ENCODE measurements around the gene TNFRSF11A.

TNFRSF11A gene

DNA sequence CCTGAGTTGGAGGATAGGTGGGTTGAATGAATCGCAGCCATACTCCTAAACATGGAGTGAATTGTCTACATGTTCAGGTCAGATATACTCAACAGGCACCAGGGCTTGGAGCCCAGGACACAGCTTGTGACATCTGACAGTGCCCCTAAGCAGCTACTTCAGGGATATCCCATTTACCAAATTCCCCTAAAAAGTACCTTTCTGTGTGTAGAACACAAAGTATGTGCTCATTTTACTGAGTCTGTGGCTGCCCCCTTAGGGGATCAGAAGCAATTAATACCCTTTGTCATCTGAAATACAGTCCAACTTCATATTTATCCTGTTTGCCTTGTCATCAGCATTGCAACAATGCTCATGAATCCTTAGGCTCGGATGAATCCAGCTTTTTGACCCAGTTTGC is 20.8 kb downstream of the TNFRSF11A start:
- no peak for DNase-seq (ENCODE audit: low read depth)

DNA sequence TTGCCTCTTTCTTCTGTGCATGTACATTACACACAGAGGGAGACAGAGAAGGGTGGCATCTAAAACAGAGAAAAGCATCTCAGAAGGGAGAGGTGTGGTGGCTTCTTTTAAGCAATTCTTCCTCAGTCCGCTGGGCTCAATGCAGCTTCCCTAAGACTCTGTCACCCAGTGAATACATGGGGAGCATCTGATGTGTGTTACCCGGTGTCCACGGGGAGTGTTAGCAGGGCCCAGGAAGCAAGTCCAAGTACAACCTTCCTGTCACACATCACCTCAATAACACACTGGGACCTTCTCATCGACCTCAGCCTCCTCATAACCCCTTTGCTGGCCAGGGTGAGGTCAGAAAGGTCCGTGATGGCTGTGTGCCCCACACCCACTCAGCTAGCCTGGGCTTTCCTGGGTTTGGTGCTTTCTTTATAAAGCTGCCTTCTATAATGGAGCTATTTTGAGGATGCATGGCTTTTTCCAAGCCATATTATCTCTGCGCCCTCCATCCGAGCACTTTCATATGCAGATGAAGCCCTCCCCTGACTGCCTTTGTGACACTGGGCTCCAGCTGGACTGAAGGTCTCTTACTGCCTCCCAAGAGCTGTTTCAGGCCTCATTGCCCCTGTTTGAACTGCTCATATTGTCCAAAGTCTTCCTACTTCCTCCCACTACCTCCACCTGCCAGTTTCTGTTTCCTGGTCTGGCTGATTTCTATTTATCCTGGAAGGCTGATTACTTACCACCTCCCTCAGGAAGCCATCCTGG is 21.4 kb downstream of the TNFRSF11A start:
- no peak for DNase-seq (ENCODE audit: low read depth)

DNA sequence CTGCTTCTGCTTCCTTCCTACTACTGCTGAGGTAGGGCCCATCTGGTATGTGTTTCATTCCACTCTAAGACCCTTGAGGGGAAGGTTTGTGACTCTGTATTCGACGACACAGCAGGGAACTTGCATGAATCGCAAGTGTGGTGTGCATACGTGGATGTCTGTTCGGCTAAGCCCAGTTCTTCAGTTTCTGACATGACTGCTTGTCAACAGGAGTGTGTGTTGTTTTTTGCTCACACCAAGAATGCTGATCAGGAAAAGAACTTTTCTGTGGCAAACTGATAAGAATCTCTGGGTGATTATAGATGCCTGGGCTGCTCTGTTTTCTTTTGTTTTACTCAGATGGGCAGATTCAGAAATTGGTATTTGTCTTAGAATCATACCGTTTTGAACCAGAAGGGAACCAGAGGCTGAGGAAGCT is 22.0 kb downstream of the TNFRSF11A start:
- DNase-seq (ENCODE audit: low read depth) = no peak

DNA sequence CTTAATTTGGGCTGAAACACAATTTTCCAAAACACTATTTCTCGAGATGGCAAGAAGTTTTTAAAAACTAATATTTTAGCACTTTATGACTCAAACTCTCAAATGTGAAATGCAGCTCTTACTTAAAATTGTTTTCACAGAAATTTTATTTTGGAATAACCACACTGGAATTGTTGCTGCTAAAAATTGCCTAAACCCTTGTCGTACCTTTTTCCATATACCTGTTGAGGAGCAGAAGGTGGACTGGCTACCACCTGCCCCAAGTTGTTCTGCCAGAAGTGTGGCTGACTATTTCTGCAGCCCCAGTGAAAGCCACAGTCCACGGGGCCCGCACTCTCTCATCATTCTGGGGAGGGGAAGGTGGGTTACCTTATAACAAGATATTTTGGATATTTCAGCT is 23.4 kb downstream of the TNFRSF11A start:
- DNase-seq (ENCODE audit: low read depth) = no peak

DNA sequence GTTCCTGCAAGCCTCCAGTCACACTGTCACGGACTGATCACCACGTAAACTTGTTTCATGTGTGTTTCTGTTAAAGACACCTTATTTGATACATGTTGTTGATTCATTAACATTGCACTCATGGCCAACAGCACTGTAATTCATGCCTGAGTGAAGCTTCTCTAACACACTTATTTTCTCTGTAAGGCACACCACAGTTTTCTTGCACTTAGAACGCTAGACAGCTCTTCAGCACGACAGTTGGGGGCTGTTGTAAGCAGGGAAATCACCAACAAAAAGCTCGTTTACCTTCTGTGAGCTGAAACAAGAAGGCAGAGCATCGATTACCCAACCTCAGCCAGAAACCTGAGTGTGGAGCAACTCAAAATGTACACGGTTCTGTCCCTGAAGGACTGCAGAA is 28.1 kb downstream of the TNFRSF11A start:
- no peak for DNase-seq (ENCODE audit: low read depth)

DNA sequence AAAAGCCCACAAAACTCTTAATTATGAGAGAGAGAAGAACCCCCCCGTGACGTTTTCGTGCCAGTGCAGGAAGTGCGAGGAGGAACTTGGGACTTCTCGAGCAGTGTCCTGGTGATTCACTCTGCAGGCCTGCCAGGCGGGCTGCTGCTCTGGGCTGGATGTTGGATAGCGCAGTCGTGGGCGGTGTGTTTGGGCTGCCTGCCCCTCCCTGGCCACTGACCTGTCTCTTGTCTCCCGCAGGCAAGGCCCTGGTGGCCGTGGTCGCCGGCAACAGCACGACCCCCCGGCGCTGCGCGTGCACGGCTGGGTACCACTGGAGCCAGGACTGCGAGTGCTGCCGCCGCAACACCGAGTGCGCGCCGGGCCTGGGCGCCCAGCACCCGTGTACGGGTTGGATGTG is 29.0 kb downstream of the TNFRSF11A start:
- no peak for DNase-seq (ENCODE audit: low read depth)

DNA sequence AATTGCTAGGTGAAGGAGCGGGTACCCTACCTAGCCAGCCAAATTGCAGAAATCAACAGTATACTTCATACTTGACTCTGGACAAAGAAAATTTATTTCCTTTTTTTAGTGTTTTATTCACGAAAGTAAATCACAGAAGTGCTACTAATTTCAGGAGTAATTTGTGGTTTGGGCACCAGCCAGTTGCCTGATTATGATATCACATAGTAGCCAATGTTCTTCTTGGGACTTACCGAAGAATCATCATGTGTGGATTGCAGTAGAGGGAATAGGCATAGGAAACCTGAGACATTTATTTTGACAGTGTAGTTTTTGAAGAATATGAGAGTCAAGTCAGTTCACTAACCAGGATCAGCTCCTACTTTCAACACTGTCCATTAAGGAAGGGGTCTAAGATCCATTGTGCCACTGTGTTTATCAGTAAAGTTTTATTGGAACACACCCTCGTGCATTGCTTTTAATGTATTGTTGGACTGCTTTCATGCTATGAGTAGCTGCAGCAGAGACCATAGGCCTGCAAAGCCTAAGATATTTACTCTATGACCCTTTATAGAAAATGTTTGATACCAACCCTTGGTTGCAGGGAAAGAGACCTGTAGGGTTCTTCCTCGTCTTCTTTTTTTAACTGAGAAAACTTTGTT is 32.1 kb downstream of the TNFRSF11A start:
- no peak for DNase-seq (ENCODE audit: low read depth)

DNA sequence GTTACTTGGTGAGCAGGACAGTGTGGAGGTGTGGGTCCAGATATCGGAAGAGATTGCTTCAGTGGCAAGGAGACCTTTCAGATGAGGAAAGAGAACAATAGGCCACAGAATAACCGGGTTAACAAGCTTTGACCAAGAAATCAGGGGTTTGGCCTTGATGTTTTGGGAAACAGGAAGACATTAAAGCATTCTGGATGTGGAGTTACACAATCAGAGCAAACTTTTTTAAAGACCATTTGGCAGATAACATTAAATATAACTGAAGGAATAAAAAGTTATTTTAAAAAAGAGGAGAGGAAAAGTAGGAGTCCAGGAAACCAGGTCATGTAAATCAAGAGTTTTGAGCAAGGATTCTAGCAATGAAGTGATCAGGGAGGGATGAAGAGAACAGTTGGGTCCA is 35.7 kb downstream of the TNFRSF11A start:
- DNase-seq (ENCODE audit: low read depth) = no peak

DNA sequence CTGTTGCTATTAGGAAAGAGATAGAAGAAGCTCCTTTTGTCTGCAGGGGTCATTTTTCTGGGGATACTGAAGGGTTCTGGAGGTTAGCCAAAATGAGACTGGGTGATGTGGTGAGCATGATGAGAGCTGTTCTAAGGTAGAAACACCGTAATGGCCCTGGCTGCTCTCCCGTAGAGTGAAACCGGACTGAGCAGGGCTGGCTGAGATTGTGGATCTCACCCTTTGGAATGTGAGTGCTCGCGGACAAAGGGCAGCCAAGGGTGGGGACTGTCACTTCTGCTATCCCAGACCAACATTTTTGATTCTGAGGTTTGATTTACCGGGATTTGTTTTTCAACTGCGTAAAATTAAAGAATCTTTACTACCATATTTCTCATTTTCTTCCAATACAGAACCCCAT is 36.2 kb downstream of the TNFRSF11A start:
- DNase-seq (ENCODE audit: low read depth) = no peak

DNA sequence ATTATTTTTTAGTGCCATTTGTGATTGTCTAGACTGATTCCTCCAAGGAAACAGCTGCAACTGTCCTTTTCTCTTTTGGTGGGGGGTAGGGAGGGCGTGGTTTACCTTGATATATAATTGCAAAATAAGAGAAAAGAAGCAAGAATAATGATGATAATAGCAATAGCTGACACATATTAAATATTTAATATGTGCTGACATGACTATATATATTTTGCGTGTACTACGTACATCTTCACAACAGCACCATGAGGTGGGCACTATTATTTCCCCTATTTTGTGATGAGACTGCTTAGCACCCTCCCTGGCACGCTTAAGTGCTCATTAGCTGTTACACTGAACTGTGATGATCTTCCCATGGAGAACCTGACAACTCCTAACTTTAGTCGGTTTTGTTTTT is 39.4 kb downstream of the TNFRSF11A start:
- no peak for DNase-seq (ENCODE audit: low read depth)

DNA sequence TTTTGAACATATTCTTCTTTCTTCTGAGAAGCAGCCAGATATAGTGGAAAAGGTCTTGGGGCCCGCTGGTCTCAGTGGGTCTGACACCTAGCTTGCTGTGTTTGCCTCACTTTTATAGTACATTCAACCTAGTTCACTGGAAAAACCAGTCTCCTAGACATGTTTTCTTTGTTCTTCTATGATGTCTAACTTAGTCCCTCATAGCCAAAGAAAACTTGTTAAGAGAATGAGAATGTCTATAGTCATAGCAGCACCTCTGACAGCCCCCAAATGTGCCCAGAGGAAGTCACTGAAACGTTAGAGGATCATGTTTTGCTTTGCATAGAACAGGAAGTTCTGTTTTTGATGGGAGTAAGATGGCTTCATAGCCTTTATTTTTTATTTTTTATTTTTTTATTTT is 40.3 kb downstream of the TNFRSF11A start:
- DNase-seq (ENCODE audit: low read depth) = no peak

DNA sequence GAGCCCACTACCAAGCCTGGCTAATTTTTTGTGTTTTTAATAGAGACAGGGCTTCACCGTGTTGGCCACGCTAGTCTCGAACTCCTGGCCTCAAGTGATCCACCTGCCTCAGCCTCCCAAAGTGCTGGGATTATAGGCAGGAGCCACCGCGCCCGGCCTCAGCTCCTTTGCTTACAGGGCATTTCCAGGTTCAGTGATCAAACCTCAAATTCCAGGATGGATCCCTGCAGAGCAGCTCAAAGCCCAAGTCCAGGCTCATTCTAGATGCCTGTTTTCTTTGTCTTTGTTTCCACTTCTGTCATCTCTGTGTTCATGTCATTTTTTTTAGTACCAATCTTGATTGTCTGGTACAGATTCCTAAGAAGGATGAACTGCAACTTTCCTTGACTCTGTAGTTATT is 41.9 kb downstream of the TNFRSF11A start:
- no peak for DNase-seq (ENCODE audit: low read depth)

DNA sequence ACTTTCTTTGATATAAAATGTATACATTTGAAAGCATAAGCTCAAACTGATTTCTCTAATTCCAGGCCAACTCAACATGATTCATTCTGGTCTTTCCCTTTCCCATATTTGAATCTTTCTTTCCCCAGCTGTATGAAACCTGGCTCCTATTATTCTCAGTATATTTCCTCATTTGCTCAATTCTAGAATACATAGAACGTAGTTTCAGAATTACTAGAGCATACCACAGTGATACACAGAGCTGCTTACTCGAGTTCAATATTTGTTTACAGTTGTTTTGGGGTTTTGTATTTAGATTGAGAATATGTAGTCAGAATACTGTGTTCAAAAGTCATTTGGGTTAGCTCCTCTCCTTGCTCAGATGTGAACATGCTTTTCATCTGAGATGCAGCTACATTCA is 43.0 kb downstream of the TNFRSF11A start:
- no peak for DNase-seq (ENCODE audit: low read depth)

DNA sequence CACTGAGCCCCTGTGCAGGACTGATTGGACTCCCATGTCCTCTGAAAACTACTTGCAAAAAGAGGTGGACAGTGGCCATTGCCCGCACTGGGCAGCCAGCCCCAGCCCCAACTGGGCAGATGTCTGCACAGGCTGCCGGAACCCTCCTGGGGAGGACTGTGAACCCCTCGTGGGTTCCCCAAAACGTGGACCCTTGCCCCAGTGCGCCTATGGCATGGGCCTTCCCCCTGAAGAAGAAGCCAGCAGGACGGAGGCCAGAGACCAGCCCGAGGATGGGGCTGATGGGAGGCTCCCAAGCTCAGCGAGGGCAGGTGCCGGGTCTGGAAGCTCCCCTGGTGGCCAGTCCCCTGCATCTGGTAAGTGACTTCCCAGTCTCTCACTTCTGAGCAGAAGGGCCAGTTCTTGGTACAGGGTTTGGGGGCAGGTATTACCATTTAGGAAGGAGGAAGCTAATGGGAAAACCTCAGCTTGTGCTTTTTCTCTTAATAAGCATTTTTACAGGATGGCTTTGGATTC is 44.1 kb downstream of the TNFRSF11A start:
- no peak for DNase-seq (ENCODE audit: low read depth)

DNA sequence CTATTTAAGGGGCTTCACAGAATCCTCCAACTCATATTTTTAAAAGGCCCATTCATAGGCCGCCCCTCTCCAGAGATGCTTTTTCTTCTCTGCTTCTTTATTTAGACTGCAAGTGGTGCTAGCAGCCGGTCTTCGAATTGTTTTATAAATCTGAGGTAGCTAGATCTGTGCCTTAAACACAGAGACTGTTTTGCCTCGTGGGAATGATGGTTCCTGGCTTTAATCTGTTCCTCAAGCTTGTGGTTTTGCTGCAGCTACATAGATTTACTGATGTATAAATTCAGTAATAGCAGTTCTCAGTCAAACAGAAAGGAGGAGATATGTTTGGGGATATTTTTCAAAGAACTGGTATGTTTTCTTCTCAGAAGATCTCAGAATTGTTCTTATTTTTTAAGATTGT is 45.3 kb downstream of the TNFRSF11A start:
- no peak for DNase-seq (ENCODE audit: low read depth)

DNA sequence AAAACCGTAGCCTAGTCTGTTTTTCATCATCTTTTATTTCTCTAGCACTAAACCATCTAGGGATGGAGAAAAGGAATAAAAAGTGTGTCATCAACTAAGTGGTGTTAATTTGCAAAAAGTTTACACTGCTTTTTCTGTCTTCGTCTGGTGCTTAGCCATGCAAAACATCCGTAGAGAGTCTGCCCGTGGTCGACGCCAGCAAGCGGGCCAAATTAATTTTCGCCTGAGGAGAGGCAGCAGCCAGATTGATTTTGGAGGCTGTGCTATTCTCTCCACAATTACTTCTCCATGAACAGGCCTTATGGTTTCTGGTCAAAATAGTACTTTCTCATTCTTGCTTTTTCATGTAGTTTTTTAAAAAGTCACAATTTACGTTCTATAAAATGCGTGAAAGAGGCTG is 46.3 kb downstream of the TNFRSF11A start:
- DNase-seq (ENCODE audit: low read depth) = no peak

DNA sequence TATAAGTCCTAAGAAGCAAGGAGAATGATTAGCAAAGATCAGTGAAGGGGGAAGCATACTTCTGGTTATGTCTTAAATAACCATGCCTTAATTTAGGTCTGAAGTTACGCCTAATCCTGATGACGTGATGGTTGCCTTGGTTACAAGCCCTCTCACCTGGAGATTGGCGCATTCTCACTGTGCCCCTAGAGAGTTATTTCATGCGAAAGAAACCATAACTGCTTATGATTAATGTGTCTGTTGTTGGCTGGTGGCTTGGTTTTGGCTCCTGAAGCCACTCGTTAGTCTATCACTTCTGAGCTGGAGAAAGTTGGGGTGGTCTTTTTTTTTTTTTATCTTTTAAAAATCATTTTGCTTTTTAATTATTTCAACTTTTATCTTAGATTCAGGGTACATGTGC is 47.0 kb downstream of the TNFRSF11A start:
- no peak for DNase-seq (ENCODE audit: low read depth)

DNA sequence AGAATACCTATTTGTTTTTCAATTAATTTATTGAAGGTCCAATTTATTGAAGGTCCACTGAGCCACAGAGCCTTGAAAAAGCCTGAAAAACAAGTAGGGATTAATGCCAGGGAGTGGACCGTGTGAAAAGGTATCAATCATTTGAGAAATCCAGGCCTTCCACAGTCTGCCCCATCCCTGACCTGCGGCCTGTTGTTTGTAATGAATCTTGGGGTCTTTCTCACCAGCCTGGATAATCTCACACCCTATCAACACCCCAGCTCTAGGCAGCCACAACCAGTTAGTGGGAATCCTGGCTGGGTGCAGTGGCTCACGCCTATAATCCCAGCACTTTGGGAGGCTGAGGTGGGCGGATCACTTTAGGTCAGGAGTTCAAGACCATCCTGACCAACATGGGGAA is 47.8 kb downstream of the TNFRSF11A start:
- DNase-seq (ENCODE audit: low read depth) = no peak

DNA sequence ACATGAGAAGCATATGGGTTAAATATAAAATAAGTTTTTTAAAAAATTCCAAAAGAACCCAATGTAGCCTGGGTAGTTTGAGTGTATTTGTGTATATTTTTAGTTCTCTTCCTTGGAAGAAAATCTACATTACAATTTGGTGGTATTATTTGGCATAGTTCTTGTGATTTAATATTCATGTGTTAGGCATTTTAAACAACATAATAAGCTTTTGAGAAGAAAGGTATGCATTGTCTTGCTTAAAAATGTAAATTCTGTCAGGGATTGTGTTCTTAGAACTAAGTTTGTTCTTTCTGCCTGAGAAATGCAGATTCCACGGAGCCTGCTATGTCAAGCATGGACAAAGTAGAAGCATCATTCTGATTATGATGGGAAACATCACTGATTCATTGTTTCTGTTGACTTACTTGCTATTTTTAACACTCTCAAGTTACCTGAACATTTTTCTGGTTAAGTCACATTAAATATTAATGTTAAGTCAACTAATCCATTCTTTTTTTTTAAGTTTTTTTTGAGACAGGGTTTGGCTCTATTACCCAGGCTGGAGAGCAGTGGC is 49.4 kb downstream of the TNFRSF11A start:
- DNase-seq (ENCODE audit: low read depth) = no peak

DNA sequence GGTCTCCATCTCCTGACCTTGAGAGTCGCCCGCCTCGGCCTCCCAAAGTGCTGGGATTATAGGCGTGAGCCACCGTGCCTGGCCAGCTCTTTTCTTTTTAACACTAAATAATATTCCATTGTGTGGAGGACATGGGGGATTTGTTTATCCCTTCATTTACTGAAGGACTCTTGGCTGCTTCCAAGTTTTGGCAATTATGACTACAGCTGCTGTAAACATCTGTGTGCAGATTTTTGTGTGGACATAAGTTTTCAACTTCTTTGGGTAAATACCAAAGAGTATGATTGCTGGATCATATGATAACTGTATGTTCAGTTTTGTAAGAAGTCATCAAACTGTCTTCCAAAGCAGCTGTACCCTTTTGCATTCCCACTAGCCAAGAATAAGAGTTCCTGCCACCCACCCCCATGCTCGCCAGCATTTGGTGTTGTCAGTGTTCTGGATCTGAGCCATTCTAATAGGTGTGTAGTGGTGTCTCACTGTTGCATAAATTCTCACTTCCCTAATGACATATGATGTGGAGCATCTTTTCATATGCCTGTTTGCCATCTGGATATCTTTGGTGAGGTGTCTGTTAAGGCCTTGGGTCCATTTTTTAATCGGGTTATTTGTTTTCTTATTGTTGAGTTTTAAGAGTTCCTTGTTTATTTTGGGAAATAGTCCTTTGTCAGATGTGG is 52.2 kb downstream of the TNFRSF11A start:
- DNase-seq (ENCODE audit: low read depth) = no peak

DNA sequence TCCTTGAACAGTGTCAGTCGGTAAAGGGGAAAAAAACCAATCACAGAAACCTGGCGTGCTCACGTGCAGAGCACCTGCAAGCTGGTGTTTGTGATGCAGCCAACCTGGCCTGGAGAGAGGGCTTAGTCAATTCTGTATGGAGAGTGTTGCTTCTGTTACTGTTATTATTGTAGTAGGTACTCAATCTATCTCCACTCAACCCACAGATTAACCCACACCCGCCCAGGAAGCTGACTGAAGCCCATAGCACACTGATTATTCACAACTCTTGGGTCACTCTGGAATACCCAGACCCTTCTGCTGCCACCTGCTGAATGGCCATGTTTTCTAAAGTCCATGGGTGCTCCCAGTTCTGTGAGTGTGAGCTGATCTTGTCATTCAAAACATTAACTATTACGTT is 53.9 kb downstream of the TNFRSF11A start:
- DNase-seq (ENCODE audit: low read depth) = no peak

DNA sequence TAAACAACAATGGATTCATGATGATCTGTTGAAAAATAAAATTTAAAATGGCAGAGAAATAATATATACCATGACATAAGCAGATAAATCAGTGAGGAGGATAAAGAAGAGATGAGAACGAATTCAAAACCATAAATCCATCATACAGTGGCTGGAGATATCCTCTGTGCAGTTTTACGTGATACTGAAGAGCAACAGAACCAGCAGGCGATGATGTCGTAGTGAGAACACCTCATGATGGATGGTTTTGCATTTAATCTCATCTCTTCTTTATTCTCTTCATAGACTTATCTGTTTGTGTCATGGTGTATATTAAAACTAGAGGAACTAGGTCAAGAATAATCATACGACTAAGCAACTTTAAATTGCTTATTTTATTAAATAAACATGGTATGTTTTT is 56.3 kb downstream of the TNFRSF11A start:
- no peak for DNase-seq (ENCODE audit: low read depth)

DNA sequence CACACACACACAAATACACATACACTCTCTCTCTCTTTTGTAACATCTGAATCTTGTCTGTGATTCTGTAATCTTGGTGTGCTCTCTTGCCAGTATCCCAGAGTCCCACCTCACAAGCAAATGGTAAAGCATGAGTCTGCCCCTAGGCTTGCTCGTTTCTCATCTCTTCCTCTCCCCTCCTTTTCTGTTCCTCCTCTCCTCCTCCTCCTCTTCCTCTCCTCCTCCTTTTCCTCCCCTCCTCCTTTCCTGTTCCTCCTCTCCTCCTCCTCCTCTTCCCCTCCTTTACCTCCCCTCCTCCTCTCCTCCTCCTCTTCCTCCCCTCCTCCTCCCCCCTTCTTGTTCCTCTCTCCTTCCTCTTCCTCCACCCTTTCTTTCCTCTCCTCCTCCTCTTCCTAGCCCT is 59.0 kb downstream of the TNFRSF11A start:
- no peak for DNase-seq (ENCODE audit: low read depth)

All from HS-5 (cell line).